Fibroblast of mammary gland (primary cell): Measurements from ENCODE around the gene SMARCA5.

Experiments
- DNase-seq: peaks from one replicate; pipeline ENCODE4 v3.0.0-alpha.2; 2010; ENCODE audit warnings: low read depth
- H3K4me3 ChIP-seq: 2 replicates; pipeline ENCODE4 v1.5.1; 2011; ENCODE audit warnings: low read depth, mild to moderate bottlenecking, low read length, moderate library complexity; ENCODE audit not compliant: control insufficient read depth
- TF ChIP-seq, protein P1 (sequence below): conservative IDR thresholded peaks from 2 replicates; pipeline ENCODE4 v1.5.1; 2011; ENCODE audit warnings: low read depth, low read length, inconsistent platforms; ENCODE audit not compliant: control insufficient read depth, insufficient read depth

The SMARCA5 gene

DNA sequence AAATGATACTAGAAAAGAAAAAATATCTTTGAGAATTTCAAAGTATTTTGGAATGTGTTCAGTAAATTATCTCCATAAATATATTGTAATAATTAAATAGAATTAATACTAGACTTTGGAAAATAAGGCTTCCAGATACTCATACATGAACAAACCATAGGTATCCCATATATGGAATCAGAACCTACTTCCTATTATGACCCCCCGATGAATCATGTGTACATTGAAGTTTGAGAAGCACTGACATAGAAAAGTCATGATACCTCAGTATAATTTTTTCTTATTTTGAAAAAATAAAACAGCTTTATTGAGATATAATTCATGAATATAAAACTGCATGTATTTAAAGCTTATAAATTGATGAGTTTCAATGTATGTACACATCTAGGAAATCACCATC lies 27.2 kb upstream of the SMARCA5 start:
- H3K4me3 ChIP-seq: no peak overlapping the region
- peak; percentile 3 for DNase-seq
- TF ChIP-seq, protein P1, sequence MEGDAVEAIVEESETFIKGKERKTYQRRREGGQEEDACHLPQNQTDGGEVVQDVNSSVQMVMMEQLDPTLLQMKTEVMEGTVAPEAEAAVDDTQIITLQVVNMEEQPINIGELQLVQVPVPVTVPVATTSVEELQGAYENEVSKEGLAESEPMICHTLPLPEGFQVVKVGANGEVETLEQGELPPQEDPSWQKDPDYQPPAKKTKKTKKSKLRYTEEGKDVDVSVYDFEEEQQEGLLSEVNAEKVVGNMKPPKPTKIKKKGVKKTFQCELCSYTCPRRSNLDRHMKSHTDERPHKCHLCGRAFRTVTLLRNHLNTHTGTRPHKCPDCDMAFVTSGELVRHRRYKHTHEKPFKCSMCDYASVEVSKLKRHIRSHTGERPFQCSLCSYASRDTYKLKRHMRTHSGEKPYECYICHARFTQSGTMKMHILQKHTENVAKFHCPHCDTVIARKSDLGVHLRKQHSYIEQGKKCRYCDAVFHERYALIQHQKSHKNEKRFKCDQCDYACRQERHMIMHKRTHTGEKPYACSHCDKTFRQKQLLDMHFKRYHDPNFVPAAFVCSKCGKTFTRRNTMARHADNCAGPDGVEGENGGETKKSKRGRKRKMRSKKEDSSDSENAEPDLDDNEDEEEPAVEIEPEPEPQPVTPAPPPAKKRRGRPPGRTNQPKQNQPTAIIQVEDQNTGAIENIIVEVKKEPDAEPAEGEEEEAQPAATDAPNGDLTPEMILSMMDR: no peak

DNA sequence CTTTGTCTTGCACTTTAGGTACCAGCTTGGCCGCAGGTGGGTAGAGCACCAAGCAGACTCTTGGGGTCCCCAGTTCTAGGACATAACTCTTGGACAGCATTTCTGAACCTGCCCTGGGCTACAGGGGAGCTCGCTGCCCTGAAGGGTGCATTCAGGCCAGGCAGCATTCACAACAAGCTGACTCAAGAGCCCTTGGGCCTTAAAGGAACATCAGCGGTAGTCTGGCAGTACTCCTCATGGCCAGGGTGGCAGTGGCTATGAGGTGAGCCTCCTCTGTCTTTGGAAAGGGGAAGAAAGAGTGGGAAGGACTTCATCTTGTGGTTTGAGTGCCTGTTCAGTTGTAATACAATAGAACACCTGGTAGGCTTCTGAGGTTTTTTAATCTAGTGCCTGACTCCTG lies 24.8 kb upstream of the SMARCA5 start:
- H3K4me3 ChIP-seq: no peak overlapping the region
- DNase-seq: no peak
- TF ChIP-seq, protein P1: no peak

GRCh38 chr4:143489106-143489505 lies 24.4 kb upstream of the SMARCA5 start:
- no peak overlapping the region for H3K4me3 ChIP-seq
- DNase-seq: peak; percentile 54
- TF ChIP-seq, protein P1: no peak

- TF ChIP-seq, protein P1: no peak
- no peak for DNase-seq
- H3K4me3 ChIP-seq: no peak overlapping the region
These were observed 15.5 kb upstream of the SMARCA5 start for GRCh38 chr4:143498021-143498420.

GRCh38 chr4:143502231-143502630 lies 11.3 kb upstream of the SMARCA5 start:
- TF ChIP-seq, protein P1: no peak
- no peak for DNase-seq
- no peak overlapping the region for H3K4me3 ChIP-seq

GRCh38 chr4:143506031-143506430 lies 7.5 kb upstream of the SMARCA5 start:
- TF ChIP-seq, protein P1: no peak
- no peak for DNase-seq
- no peak overlapping the region for H3K4me3 ChIP-seq

DNA sequence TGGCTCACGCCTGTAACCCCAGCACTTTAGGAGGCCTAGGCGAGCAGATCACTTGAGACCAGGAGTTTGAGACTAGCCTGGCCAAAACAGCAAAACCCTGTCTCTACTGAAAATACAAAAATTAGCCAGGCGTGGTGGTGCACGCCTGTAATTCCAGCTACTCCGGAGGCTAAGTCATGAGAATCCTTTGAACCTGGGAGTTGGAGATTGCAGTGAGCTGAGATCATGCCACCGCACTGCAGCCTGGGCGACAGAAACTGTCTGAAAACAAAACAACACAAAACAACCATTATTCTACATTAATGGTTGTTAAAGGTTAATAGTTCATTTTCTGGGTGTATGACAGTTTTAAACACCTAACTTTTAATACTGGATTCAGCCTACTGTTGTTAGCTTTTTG lies 1.6 kb upstream of the SMARCA5 start:
- TF ChIP-seq, protein P1: no peak
- no peak overlapping the region for H3K4me3 ChIP-seq
- no peak for DNase-seq
